ENCODE measurements around the gene CHRND. TPM values are rescaled to one million over a fixed set of nuclear protein-coding genes. Genes with fewer than 3 reads are reported as not detected.

The CHRND gene
- total and polyA plus RNA-seq, 2 experiments from 2014 or later, result 0.10 to 0.11 TPM

DNA sequence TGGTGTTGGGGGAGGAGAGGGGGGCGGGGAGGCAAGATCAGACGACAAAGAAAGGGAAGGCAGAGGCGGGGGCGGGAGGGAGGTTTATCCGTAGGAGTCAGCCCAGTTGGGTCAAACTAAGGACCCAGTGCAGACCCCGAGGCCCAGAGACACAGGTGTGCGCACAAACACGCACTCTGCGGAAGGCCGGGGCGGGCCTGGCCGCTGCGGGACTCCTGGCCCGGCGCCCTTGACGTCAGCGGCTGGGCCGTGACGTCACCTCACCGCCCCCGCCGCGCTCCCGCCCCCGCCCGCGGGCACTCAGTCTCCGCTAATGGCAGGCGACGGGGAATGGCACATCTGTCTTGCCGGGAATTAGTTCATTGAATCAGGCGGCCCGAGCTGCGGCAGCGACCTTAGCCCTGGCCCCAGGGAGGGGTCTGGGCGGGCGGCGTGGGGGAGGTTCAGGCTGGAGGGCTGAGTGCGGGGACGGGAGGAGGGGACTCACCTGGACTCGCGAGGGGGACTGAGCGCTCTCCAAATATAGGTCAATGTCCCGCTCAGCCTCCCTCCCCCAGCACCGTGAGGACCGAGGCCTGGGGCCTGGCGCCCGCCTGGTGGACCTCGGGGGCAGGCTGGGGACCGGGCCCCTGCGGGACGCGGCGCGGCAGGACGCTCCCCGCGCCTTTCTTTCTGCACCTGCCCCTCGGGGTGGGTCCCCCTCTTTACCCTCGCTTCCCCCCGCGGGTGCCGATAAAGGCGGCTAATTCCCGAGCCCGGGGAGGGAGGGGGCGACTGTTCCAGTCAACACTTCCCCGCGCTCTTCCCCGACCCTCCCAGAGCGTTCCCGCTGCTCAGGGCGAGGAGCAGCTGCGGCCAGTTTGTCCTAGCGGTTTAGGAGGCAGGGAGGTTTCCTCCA, 22.8 kb upstream of the CHRND start:
- Histone ChIP-seq H3K27ac (ENCODE audit: low read depth) (no peak overlapping the region), H3K4me2 (peak overlapping the region; percentile 93), H3K4me1 (ENCODE audit: insufficient read depth) (peaks cover 21% of the 10 kb centered on the region; the same call in 1 of the 2 replicates), H3K79me2 (replicated peaks; ENCODE audit: insufficient read depth) (no peaks in the 10 kb centered on the region), H3K4me3 (peak overlapping the region; percentile 72), H3F3A (replicated peaks; ENCODE audit: low read depth) (no peaks in the 10 kb centered on the region; the same call in 1 of the 2 replicates), H3K27me3 (ENCODE audit: insufficient read depth) (peaks cover 46% of the 10 kb centered on the region), H2AFZ (peak overlapping the region; percentile 90), H3K36me3 (ENCODE audit: insufficient read depth) (no peaks in the 10 kb centered on the region), H4K20me1 (replicated peaks; ENCODE audit: insufficient read depth) (no peaks in the 10 kb centered on the region), H3K9me2 (ENCODE audit: insufficient read depth) (no peaks in the 10 kb centered on the region)
- TF ChIP-seq EZH2phosphoT487 (IDR thresholded peaks at IDR 0.05; ENCODE audit: unreplicated experiment) (peak; percentile 36), EZH2 (IDR thresholded peaks at IDR 0.05; ENCODE audit: low read depth, unreplicated experiment) (peak; percentile 7), POLR2AphosphoS5 (IDR thresholded peaks at IDR 0.05; ENCODE audit: low read depth) (0 out of 2 replicates have a peak, but pooled peaks have one; percentile 19), CREB1 (CRISPR knock-in tag; IDR thresholded peaks at IDR 0.05; ENCODE audit: low read depth) (peak; percentile 98)
- TF ChIP-seq, protein P1, sequence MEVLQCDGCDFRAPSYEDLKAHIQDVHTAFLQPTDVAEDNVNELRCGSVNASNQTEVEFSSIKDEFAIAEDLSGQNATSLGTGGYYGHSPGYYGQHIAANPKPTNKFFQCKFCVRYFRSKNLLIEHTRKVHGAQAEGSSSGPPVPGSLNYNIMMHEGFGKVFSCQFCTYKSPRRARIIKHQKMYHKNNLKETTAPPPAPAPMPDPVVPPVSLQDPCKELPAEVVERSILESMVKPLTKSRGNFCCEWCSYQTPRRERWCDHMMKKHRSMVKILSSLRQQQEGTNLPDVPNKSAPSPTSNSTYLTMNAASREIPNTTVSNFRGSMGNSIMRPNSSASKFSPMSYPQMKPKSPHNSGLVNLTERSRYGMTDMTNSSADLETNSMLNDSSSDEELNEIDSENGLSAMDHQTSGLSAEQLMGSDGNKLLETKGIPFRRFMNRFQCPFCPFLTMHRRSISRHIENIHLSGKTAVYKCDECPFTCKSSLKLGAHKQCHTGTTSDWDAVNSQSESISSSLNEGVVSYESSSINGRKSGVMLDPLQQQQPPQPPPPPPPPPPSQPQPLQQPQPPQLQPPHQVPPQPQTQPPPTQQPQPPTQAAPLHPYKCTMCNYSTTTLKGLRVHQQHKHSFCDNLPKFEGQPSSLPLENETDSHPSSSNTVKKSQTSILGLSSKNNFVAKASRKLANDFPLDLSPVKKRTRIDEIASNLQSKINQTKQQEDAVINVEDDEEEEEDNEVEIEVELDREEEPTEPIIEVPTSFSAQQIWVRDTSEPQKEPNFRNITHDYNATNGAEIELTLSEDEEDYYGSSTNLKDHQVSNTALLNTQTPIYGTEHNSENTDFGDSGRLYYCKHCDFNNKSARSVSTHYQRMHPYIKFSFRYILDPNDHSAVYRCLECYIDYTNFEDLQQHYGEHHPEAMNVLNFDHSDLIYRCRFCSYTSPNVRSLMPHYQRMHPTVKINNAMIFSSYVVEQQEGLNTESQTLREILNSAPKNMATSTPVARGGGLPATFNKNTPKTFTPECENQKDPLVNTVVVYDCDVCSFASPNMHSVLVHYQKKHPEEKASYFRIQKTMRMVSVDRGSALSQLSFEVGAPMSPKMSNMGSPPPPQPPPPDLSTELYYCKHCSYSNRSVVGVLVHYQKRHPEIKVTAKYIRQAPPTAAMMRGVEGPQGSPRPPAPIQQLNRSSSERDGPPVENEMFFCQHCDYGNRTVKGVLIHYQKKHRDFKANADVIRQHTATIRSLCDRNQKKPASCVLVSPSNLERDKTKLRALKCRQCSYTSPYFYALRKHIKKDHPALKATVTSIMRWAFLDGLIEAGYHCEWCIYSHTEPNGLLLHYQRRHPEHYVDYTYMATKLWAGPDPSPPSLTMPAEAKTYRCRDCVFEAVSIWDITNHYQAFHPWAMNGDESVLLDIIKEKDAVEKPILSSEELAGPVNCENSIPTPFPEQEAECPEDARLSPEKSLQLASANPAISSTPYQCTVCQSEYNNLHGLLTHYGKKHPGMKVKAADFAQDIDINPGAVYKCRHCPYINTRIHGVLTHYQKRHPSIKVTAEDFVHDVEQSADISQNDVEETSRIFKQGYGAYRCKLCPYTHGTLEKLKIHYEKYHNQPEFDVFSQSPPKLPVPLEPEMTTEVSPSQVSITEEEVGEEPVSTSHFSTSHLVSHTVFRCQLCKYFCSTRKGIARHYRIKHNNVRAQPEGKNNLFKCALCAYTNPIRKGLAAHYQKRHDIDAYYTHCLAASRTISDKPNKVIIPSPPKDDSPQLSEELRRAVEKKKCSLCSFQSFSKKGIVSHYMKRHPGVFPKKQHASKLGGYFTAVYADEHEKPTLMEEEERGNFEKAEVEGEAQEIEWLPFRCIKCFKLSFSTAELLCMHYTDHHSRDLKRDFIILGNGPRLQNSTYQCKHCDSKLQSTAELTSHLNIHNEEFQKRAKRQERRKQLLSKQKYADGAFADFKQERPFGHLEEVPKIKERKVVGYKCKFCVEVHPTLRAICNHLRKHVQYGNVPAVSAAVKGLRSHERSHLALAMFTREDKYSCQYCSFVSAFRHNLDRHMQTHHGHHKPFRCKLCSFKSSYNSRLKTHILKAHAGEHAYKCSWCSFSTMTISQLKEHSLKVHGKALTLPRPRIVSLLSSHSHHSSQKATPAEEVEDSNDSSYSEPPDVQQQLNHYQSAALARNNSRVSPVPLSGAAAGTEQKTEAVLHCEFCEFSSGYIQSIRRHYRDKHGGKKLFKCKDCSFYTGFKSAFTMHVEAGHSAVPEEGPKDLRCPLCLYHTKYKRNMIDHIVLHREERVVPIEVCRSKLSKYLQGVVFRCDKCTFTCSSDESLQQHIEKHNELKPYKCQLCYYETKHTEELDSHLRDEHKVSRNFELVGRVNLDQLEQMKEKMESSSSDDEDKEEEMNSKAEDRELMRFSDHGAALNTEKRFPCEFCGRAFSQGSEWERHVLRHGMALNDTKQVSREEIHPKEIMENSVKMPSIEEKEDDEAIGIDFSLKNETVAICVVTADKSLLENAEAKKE (CRISPR knock-in tag; IDR thresholded peaks at IDR 0.05), result no peak
- Mint-ChIP-seq H3K36me3 (ENCODE audit: low read depth) (no peaks in the 10 kb centered on the region), H3K27ac (no peak overlapping the region), H3K9me3 (no peaks in the 10 kb centered on the region), H3K27me3 (ENCODE audit: insufficient read depth, low read depth, poor library complexity) (peaks cover 63% of the 10 kb centered on the region), H3K4me1 (peaks cover 34% of the 10 kb centered on the region), H3K4me3 (peak overlapping the region; percentile 81)
- DNase-seq (ENCODE audit: low spot score) (peak; percentile 65), ATAC-seq (peak; percentile 45)

All from GM23338 (cell line).